Right lobe of liver (tissue), 4 donors: ENCODE measurements around the gene CSNK1D.

ENCODE experiments used
- POLR2A ChIP-seq: fragments of 450-650 bp; IDR thresholded peaks from one replicate; pipeline ENCODE4 v1.6.1; 2017; ENCODE audit warnings: antibody characterized with exemption, mild to moderate bottlenecking
- TF ChIP-seq, protein P1 (sequence below), 4 donors: fragments of 200-600 bp in 3 of 4; fragments of 450-650 bp in 1 of 4; IDR thresholded peaks; one replicate each; pipeline versions ENCODE4 v1.5.1 to v1.8.0; 2016 to 2022; ENCODE audit warnings: antibody characterized with exemption in 4 of 4, mild to moderate bottlenecking in 2 of 4
- donor health status: DM: no; HTN: no; CAD: no.
- donor health status: DM: no; HTN: no; CAD: no.
- donor health status: DM: no; HTN: yes; CAD: no.

DNA sequence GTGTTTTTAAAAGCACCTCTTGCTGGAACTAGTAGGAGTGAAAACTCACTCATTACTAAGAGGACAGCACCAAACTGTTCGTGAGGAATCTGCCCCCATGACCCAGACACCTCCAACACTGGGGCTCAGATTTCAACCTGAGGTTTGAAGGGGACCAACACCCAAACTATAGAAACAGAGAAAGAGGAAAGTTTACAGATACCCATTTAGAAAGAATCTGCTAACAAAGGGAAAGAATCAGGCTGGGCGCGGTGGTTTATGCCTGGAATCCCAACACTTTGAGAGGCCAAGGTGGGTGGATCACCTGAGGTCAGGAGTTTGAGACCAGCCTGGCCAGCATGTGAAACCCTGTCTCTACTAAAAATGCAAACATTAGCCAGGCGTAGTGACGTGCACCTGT is 3.4 kb upstream of the CSNK1D start:
- TF ChIP-seq, protein P1, sequence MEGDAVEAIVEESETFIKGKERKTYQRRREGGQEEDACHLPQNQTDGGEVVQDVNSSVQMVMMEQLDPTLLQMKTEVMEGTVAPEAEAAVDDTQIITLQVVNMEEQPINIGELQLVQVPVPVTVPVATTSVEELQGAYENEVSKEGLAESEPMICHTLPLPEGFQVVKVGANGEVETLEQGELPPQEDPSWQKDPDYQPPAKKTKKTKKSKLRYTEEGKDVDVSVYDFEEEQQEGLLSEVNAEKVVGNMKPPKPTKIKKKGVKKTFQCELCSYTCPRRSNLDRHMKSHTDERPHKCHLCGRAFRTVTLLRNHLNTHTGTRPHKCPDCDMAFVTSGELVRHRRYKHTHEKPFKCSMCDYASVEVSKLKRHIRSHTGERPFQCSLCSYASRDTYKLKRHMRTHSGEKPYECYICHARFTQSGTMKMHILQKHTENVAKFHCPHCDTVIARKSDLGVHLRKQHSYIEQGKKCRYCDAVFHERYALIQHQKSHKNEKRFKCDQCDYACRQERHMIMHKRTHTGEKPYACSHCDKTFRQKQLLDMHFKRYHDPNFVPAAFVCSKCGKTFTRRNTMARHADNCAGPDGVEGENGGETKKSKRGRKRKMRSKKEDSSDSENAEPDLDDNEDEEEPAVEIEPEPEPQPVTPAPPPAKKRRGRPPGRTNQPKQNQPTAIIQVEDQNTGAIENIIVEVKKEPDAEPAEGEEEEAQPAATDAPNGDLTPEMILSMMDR (IDR thresholded peaks at IDR 0.05): no peak
- no peak for TF ChIP-seq POLR2A
